Glutamatergic neuron (in vitro differentiated cells): Measurements from ENCODE around the gene XYLT1. TPM values are rescaled to one million over a fixed set of nuclear protein-coding genes. Genes with fewer than 3 reads are reported as not detected.

Experiments
- DNase-seq: peaks from one replicate; pipeline ENCODE4 v3.0.0; 2022
- H3K27ac Mint-ChIP-seq: one replicate; pipeline ENCODE4 v1.8.0; 2020; ENCODE audit warnings: mild to moderate bottlenecking, mixed read lengths, inconsistent platforms; ENCODE audit not compliant: unreplicated experiment
- H3K27me3 Mint-ChIP-seq: one replicate; pipeline ENCODE4 v1.8.0; 2020; ENCODE audit warnings: mild to moderate bottlenecking, moderate library complexity, mixed read lengths, inconsistent platforms; ENCODE audit not compliant: unreplicated experiment
- H3K36me3 Mint-ChIP-seq: one replicate; pipeline ENCODE4 v1.8.0; 2020; ENCODE audit warnings: mild to moderate bottlenecking, mixed read lengths, inconsistent platforms; ENCODE audit not compliant: unreplicated experiment
- H3K4me1 Mint-ChIP-seq: one replicate; pipeline ENCODE4 v1.8.0; 2020; ENCODE audit warnings: mild to moderate bottlenecking, low read depth, mixed read lengths, inconsistent platforms; ENCODE audit not compliant: unreplicated experiment
- H3K4me3 Mint-ChIP-seq: one replicate; pipeline ENCODE4 v1.8.0; 2020; ENCODE audit warnings: mild to moderate bottlenecking, mixed read lengths, inconsistent platforms; ENCODE audit not compliant: unreplicated experiment
- H3K9me3 Mint-ChIP-seq: one replicate; pipeline ENCODE4 v1.8.0; 2020; ENCODE audit warnings: mild to moderate bottlenecking, moderate library complexity, mixed read lengths, inconsistent platforms; ENCODE audit not compliant: unreplicated experiment
- CTCF ChIP-seq: fragments of 200-600 bp; sonication (generic); IDR thresholded peaks from one replicate; pipeline ENCODE4 v1.5.0; 2021; ENCODE audit not compliant: partially characterized antibody, unreplicated experiment
- total RNA-seq: library from RNA; stranded (reverse); fragmentation: NEBNext Ultra II Directional; extraction: Animal tissue kit (Norgen Biotek cat#: 25700); gene quantifications from one replicate; pipeline ENCODE4 v1.2.1, GENCODE V29; 2021; ENCODE audit not compliant: unreplicated experiment

Gene XYLT1
- total RNA-seq, 1 donor from 2014 or later: 18.4 TPM

- H3K4me3 Mint-ChIP-seq: no peak overlapping the region
- DNase-seq: no peak
- peaks cover 5% of the 10 kb centered on the region for H3K27me3 Mint-ChIP-seq
- no peaks in the 10 kb centered on the region for H3K9me3 Mint-ChIP-seq
- H3K4me1 Mint-ChIP-seq: no peaks in the 10 kb centered on the region
- no peaks in the 10 kb centered on the region for H3K36me3 Mint-ChIP-seq
- H3K27ac Mint-ChIP-seq: no peak overlapping the region
- no peak for TF ChIP-seq CTCF
Measured at GRCh38 chr16:17258848-17259713, 211.7 kb downstream of the XYLT1 start.

- no peaks in the 10 kb centered on the region for H3K36me3 Mint-ChIP-seq
- TF ChIP-seq CTCF: no peak
- H3K27me3 Mint-ChIP-seq: peaks cover 4% of the 10 kb centered on the region
Measured at GRCh38 chr16:17258077-17258599, 212.6 kb downstream of the XYLT1 start.

GRCh38 chr16:17257426-17258023, 213.2 kb downstream of the XYLT1 start:
- no peaks in the 10 kb centered on the region for H3K9me3 Mint-ChIP-seq
- H3K4me1 Mint-ChIP-seq: peaks cover 3% of the 10 kb centered on the region
- TF ChIP-seq CTCF: no peak
- DNase-seq: no peak
- peaks cover 2% of the 10 kb centered on the region for H3K27me3 Mint-ChIP-seq
- H3K36me3 Mint-ChIP-seq: no peaks in the 10 kb centered on the region
- H3K27ac Mint-ChIP-seq: no peak overlapping the region
- no peak overlapping the region for H3K4me3 Mint-ChIP-seq

More at GRCh38 chr16:17258077-17258599, 212.6 kb downstream of the XYLT1 start:
- Mint-ChIP-seq H3K4me3 (no peak overlapping the region), H3K4me1 (no peaks in the 10 kb centered on the region), H3K27ac (no peak overlapping the region), H3K9me3 (no peaks in the 10 kb centered on the region)
- no peak for DNase-seq

GRCh38 chr16:17252701-17253100, 218.1 kb downstream of the XYLT1 start:
- H3K9me3 Mint-ChIP-seq: peaks cover 2% of the 10 kb centered on the region
- H3K4me1 Mint-ChIP-seq: peaks cover 3% of the 10 kb centered on the region
- DNase-seq: no peak
- no peaks in the 10 kb centered on the region for H3K36me3 Mint-ChIP-seq
- H3K4me3 Mint-ChIP-seq: no peak overlapping the region
- no peaks in the 10 kb centered on the region for H3K27me3 Mint-ChIP-seq
- no peak for TF ChIP-seq CTCF
- H3K27ac Mint-ChIP-seq: no peak overlapping the region

- H3K4me3 Mint-ChIP-seq: no peak overlapping the region
- peaks cover 3% of the 10 kb centered on the region for H3K4me1 Mint-ChIP-seq
- H3K27me3 Mint-ChIP-seq: no peaks in the 10 kb centered on the region
- H3K9me3 Mint-ChIP-seq: peaks cover 2% of the 10 kb centered on the region
- DNase-seq: no peak
- no peaks in the 10 kb centered on the region for H3K36me3 Mint-ChIP-seq
- TF ChIP-seq CTCF: no peak
- H3K27ac Mint-ChIP-seq: no peak overlapping the region
Measured at GRCh38 chr16:17252064-17252463, 218.7 kb downstream of the XYLT1 start.
